SIG-M5 (cell line): ENCODE measurements around the gene STING1.
"Not testable (repeated sequence)": the region's sequence is repeated elsewhere in the genome, so short reads cannot be mapped to it uniquely, and the experiment has no call there.

Experiments
- DNase-seq: peaks from one replicate; lab custom pipeline; 2025; lab: John Stamatoyannopoulos, UW

Gene STING1

DNA sequence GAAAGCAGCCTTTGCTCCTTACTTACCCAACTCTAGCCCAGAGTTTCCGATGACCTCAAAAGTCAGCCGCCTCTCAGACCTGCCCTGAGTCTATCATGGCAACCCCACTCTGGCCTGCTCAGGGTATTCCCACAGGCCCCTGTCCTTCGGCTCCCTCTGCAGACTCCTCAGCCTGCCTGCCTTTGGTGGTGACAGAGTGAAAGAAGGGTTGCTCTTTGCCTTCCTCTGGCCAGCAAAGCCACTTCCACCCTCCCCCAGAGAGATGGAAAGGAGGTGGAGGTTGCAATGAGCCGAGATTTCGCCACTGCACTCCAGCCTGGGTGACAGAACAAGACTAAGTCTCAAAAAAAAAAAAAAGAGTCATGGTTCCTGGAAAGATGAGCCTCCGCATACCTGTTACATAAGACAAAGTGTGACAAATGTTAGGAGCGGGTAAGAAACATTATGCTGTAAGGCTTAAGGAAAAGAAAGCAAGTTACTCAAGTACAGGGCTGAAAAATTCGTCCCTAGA, 14.1 kb downstream of the STING1 start:
- no peak for DNase-seq

DNA sequence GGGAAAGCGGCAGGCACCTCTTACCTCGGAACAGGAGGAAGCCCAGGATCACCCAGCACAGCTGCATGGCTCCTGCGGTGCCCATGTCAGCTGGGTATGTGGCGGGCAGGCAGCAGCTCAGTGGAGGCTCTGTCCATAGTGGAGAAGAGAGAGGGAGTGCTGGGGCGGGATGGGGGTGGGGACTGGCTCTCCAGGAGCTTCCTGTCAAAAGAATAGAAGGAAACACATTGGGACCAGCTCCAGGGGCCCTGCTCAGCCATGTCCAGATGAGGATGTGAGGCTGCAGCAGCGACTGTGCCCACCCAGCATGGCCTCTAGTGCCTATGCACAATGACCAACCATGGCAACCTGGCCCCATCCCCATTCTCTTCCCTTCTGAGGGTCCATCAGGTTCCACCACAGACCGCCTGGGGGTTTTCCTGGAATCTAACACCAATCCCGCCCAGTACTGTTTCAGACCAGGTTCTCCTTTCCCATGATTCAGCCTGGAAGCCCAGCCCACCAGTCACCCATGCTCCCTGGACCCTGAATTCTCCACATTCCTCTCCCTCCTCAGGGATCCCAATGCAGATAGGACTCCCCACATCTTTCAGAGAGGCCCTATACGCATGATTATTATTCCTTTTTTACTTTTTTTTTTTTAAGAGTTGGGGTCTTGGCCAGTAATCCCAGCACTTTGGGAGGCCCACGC, 19.8 kb downstream of the STING1 start, which contains the start of gene ECSCR:
Gene ECSCR, minus strand, starts transcription at position 158 of the 691 bp plus-strand sequence. Its CDS starts 73 bp downstream, at position 85.
- DNase-seq = no peak

- no peak for DNase-seq
Measured at GRCh38 chr5:139461698-139462097, 20.9 kb downstream of the STING1 start.

DNA sequence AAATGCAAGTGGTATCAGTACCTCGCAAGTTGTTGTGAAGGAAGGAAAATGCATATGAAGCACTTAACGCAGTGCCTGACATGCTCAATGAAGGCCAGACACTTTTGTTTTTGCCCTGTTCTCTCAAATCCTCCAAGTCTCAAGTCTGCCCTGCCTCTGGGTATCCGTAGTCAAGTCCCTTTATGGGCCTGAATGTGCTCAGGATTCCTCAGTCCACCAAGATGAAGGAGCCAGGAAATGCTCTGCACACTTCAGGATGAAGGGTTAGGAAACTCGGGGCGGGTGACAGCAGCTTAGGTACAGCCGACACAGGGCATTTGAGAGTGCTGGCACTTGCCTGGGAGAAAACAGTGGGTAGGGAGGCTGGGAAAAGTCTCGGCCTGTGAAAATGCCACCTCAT, 21.4 kb downstream of the STING1 start:
- no peak for DNase-seq

DNA sequence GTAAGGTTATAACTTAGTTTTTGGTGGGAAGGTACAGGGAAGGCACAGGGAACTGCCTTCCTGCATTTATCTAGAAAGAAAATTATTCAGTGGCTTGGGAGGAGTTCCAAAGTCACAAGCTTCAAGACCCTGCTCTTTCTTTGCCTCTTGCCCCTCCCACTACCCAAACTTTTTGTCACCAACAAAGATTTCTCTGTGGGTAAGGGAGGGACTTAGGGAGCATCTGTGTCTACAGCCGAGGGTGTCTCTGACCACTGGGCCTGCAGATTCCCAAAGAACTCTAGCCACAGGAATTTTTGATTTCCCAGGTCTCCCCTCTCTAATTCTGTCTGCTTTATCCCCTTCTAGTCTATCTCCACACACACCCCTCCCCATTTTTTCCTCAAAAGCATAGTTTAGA, 22.1 kb downstream of the STING1 start:
- DNase-seq = no peak

GRCh38 chr5:139459451-139459934, 23.1 kb downstream of the STING1 start:
- no peak for DNase-seq

- no peak for DNase-seq
Measured at GRCh38 chr5:139458580-139459407, 23.8 kb downstream of the STING1 start.

DNA sequence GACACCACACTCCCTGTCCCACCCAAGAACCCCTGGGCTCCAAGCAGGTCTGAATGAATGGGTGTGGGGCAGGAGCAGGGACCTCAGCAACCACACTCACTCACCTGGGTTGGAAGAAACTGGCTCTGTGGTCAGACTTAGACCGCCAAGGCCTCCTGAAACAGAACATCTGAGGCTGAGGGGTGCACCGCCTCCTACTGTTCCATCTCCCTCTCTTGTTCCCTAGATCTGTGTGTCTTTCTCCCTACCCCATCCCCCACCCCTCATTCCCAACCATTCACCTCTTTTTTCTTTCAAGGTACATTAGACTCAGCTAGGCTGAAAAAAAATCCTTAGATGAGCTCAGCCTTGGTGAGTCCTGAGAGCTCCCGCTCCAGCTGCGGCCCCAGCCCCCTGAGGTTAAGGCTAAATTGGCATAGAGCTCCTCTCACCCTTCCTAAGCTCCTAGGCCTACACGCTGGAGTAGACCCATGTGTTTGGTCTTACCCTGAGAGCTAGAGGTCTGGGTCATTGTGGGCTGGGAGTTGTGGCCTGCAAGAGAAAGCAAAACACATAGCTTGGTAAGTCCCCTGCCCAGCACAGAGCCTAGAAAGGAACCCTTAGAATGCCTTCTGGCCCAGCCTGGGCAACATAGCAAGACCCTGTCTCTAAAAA, 24.8 kb downstream of the STING1 start:
- DNase-seq = no peak

GRCh38 chr5:139457241-139457640, 25.3 kb downstream of the STING1 start:
- no peak for DNase-seq

GRCh38 chr5:139456776-139457175, 25.8 kb downstream of the STING1 start:
- DNase-seq = no peak

- no peak for DNase-seq
Measured at GRCh38 chr5:139454568-139455290, 27.8 kb downstream of the STING1 start.

DNA sequence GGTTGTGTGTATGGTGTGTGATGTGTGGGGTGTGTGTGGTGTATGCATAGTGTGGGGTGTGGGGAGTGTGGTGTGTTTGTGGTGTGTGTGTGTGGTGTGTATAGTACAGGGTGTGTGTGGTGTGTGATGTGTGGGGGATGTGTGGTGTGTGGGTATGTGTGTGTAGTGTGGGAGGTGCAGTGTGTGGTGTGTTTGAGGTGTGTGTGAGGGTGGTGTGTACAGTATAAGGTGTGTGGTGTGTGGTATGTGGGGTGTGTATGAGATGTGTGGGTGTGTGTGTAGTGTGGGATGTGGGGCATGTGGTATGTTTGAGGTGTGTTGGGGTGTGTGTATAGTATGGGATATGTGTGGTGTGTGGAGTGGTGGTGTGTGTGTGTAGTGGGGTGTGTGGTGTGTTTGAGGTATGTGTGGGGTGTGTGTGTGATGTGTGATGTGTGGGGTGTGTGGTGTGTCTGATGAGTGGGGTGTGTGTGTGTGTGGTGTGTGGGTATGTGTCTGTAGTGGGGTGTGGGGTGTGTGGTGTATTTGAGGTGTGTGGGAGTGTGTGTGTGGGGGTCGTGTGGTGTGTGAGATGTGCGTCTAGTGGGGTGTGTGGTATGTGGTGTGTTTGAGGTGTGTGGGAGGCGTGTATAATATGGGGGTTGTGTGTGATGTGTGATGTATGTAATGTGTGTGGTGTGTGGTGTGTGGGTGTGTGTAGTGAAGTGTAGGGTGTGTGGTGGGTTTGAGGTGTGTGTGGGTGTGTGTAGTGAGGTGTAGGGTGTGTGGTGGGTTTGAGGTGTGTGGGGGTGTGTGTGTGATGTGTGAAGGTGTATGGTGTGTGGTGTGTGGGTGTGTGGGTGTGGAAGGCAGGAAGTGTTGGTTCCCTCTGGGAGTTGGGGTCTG, 28.6 kb downstream of the STING1 start:
- no peak for DNase-seq

DNA sequence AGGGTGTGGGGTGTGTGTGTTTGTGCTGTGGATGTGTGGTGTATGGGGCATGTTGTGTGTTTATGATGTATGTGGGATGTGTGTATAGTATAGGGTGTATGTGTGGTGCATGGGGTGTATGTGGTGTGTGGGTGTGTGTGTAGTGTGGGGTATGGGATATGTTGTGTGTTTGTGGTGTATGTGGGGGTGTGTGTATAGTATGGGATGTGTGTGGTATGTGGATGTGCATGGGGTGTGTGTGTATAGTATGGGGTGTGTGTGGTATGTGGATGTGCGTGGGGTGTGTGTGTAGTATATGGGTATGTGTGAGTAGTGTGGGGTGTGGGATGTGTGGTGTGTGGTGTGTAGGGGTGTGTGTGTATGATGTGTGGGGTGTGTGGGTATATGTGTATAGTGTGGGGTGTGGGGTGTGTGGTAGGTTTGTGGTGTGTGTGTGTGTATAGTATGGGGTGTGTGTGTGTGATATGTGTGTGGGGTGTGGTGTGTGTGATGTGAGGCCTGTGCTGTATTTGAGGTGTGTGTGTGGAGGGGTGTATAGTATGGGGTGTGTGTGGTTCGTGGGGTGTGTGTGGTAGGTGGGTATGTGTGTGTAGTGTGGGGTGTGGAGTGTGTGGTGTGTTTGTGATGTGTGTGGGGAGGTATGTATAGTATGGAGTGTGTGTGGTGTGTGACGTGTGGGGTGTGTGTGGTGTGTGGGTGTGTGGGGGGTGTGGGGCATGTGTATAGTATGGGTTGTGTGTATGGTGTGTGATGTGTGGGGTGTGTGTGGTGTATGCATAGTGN, 30.5 kb downstream of the STING1 start:
- DNase-seq = no peak

DNA sequence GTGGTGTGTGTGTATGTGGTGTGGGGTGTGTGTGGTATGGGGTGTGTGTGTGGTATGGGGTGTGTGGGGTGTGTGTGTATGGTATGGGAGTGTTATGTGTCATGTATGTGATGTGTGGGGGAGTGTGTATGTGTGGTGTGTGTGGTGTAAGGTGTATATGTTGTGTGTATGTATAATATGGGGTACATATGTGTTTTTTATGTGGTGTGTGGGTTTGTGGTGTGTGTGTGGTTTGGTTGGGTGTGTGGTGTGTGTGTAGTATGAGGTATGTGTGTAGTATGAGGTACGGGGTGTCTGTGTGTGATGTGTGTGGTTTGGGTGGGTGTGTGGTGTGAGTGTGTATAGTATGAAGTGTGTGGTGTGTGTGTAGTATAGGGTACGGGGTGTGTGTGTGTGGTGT, 31.4 kb downstream of the STING1 start:
- no peak for DNase-seq

DNA sequence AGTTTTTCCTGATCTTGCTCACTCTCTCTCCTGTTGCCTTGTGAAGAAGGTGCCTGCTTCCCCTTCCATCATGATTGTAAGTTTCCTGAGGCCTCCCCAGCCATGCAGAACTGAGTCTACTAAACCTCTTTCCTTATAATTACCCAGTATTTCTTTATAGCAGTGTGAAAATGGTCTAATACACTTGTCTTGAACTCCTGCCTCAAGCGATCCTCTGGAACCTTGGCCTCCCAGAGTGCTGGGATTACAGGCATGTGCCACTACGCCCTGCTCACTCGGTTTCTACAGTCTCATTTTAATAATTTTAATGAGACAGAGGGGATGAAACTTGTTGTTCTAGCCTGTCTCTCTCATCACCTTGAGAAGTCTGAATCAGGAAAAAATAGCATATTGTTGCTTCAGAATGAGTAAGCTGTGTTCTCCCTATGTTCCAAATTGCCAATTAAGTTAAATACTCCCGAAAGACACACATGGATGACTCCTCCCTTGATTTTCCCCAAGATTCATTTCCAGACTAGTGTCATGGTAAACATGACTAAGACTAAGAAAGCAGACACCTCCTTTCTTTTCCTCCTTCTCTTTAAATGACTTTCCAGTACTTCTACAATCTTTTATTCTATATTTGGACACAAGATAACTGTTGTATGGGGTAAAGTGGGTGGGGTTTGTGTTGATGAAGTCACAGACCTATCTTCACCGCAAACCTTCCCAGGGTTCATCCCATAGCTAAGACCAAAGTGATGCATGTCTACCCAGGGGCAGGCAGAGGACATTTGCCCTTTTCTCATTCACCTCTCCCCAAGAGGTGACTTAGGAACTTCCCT, 35.4 kb downstream of the STING1 start:
- no peak for DNase-seq

DNA sequence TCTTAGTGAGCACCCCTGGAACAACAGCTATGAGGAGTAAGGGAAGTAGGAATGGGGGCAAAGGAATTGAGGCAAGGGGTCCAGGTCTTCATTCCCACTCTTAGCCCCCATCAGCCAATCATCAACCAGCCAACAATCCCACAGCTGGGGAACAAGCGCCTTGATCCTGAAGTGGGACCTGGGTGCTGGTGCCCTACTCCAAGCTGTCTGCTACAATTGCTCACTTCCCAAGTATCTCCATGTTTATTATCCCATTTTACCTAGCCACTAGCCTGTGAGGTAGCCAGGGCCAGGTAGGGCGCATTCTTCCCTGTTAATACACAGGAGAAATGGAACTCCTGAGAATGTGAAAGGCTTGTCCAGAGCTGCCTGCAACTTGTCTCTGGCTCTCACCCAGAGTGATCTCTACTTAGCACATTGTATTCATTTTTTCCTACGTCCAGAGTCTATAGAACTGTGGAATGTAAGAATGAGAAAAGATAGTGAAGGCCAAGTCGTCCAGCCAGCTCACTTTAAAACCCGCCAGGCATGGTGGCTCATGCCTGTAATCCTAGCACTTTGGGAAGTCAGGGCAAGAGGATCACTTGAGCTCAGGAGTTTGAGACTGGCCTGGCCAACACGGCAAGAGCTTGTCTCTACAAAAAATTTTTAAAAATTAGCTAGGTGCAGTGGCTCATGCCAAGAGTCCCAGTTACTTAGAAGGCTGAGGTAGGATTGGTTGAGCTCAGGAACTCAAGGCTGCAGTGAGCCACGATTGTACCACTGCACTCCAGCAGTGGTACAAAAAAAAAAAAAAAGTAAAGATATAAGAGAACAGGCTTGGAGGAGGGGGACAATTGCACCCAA, 37.0 kb downstream of the STING1 start:
- no peak for DNase-seq

- DNase-seq = no peak
Measured at GRCh38 chr5:139443831-139444453, 38.6 kb downstream of the STING1 start.

- DNase-seq = not testable (repeated sequence)
Measured at GRCh38 chr5:139440416-139440815, 42.1 kb downstream of the STING1 start.
